HepG2 (cell line): ENCODE results near the gene HCRTR1. TPM values are rescaled to one million over a fixed set of nuclear protein-coding genes. Genes with fewer than 3 reads are reported as not detected.

Source experiments
- ATAC-seq: fragments of 200-7000 bp; cut with Tn5 transposase; 3 replicates; pipeline ENCODE4 v1.9.1; 2020; ENCODE audit warnings: mild to moderate bottlenecking, moderate library complexity
- BruUV-seq: library from RNA; stranded (reverse); fragments of 400-500 nt; replicated peaks from 2 replicates; lab custom pipeline; 2021; lab: Mats Ljungman, UMichigan
- CTCF ChIA-PET: fragments of 300-600 bp; formaldehyde crosslinking; extraction: SDS; loops from one replicate; lab custom pipeline; 2021; ENCODE audit warnings: low total read pairs, inconsistent platforms, low intra/inter-chr PET ratio; lab: Yijun Ruan, JAX
- POLR2A ChIA-PET: fragments of 350-600 bp; sonication (Branson Sonifier 250); formaldehyde crosslinking; loops from one replicate; lab custom pipeline; 2020; ENCODE audit warnings: antibody characterized with exemption, inconsistent platforms; lab: Yijun Ruan, JAX
- DNase-seq: peaks from one replicate; pipeline ENCODE4 v3.0.0-alpha.2; 2015; ENCODE audit warnings: low spot score
- FAIRE-seq: peaks from 3 replicates; lab custom pipeline; 2011; peaks lifted over from hg19 to GRCh38; lab: Jason Lieb, UNC
- H2AFZ ChIP-seq: one replicate; pipeline ENCODE4 v1.6.1; 2011; ENCODE audit warnings: low read length, inconsistent platforms
- H3K27ac ChIP-seq: fragments of 300-600 bp; 3 replicates; pipeline ENCODE4 v1.8.0; 2011; ENCODE audit warnings: mixed run types, mild to moderate bottlenecking, mixed read lengths, low read length, inconsistent platforms; ENCODE audit not compliant: insufficient read depth; ENCODE audit errors: extremely low read length
- H3K27me3 ChIP-seq, 2 experiments: fragments of 200-600 bp in 1 of 2; 2 replicates in 1 of 2; 3 replicates in 1 of 2; pipeline versions ENCODE4 v1.6.0 to v1.8.0; 2011; ENCODE audit warnings: low read length in 2 of 2, mild to moderate bottlenecking in 2 of 2, moderate library complexity in 2 of 2, inconsistent platforms in 1 of 2; ENCODE audit not compliant: insufficient read depth in 2 of 2, control insufficient read depth in 1 of 2
- H3K36me3 ChIP-seq, 2 experiments: fragments of 200-600 bp in 1 of 2; replicated peaks in 1 of 2; 2 replicates in 1 of 2; 3 replicates in 1 of 2; pipeline versions ENCODE4 v1.5.1 to v1.8.0; 2011; ENCODE audit warnings: low read length in 2 of 2, inconsistent platforms in 1 of 2; ENCODE audit not compliant: insufficient read depth in 2 of 2, control insufficient read depth in 1 of 2
- H3K4me1 ChIP-seq: 2 replicates; pipeline ENCODE4 v1.5.1; 2012; ENCODE audit warnings: low read length, inconsistent platforms; ENCODE audit not compliant: insufficient read depth
- H3K4me2 ChIP-seq: 2 replicates; pipeline ENCODE4 v1.6.0; 2011; ENCODE audit warnings: low read depth, low read length, inconsistent platforms
- H3K4me3 ChIP-seq, 3 experiments: fragments of 200-600 bp in 1 of 3; sonication (generic), shearing (Covaris generic) in 1 of 3; replicated peaks in 1 of 3; 2 replicates each; pipeline ENCODE4 v1.5.1; 2011 to 2016; ENCODE audit warnings: low read length in 3 of 3, inconsistent platforms in 2 of 3, low read depth in 2 of 3, mild to moderate bottlenecking in 2 of 3, control low read depth in 1 of 3, mixed read lengths in 1 of 3; ENCODE audit not compliant: insufficient read depth in 1 of 3
- H3K79me2 ChIP-seq: one replicate; pipeline ENCODE4 v1.6.1; 2011; ENCODE audit warnings: low read length, inconsistent platforms; ENCODE audit not compliant: insufficient read depth
- H3K9ac ChIP-seq: 2 replicates; pipeline ENCODE4 v1.6.0; 2011; ENCODE audit warnings: mild to moderate bottlenecking, low read depth, low read length, inconsistent platforms; ENCODE audit not compliant: insufficient read depth
- H3K9me3 ChIP-seq: 2 replicates; pipeline ENCODE4 v1.5.1; 2012; ENCODE audit warnings: mild to moderate bottlenecking, low read length
- H4K20me1 ChIP-seq: 2 replicates; pipeline ENCODE4 v1.6.0; 2011; ENCODE audit warnings: inconsistent platforms, mild to moderate bottlenecking, low read length, moderate library complexity; ENCODE audit not compliant: insufficient read depth
- CEBPB ChIP-seq: IDR thresholded peaks from 2 replicates; pipeline ENCODE4 v1.6.1; 2011; ENCODE audit warnings: low read depth, low read length, improper control_type of control experiment, borderline replicate concordance
- CREB3 ChIP-seq: sonication (generic); formaldehyde crosslinking; IDR thresholded peaks from 2 replicates; pipeline ENCODE4 v1.5.0; 2020; ENCODE audit warnings: missing genetic modification reagents
- E2F1 ChIP-seq: sonication (generic); formaldehyde crosslinking; IDR thresholded peaks from 2 replicates; pipeline ENCODE4 v1.5.0; 2020; ENCODE audit warnings: missing genetic modification reagents
- FOXP4 ChIP-seq: sonication (generic); formaldehyde crosslinking; IDR thresholded peaks from 2 replicates; pipeline ENCODE4 v1.4.0; 2020; ENCODE audit warnings: missing genetic modification reagents
- MAFK ChIP-seq, 2 experiments: IDR thresholded peaks in 1 of 2; conservative IDR thresholded peaks in 1 of 2; 2 replicates each; pipeline ENCODE4 v1.6.1; 2011; ENCODE audit warnings: improper control_type of control experiment in 2 of 2, low read length in 2 of 2
- PAX8 ChIP-seq: sonication (generic); formaldehyde crosslinking; IDR thresholded peaks from 2 replicates; pipeline ENCODE4 v1.8.0; 2022; ENCODE audit warnings: mild to moderate bottlenecking, missing genetic modification reagents, borderline replicate concordance
- RARA ChIP-seq: IDR thresholded peaks from 2 replicates; pipeline ENCODE4 v1.6.1; 2016; ENCODE audit warnings: missing genetic modification reagents, missing compliant biosample characterization
- SMYD3 ChIP-seq: sonication (generic); formaldehyde crosslinking; IDR thresholded peaks from 2 replicates; pipeline ENCODE4 v1.8.1; 2023; ENCODE audit warnings: mild to moderate bottlenecking, missing genetic modification reagents
- SNAPC2 ChIP-seq: sonication (generic); formaldehyde crosslinking; IDR thresholded peaks from 2 replicates; pipeline ENCODE4 v1.8.1; 2022; ENCODE audit warnings: mild to moderate bottlenecking, missing genetic modification reagents
- SRSF1 ChIP-seq: fragments of 200-400 bp; formaldehyde crosslinking; optimal IDR thresholded peaks from 2 replicates; pipeline ENCODE3; 2017; ENCODE audit warnings: mild to moderate bottlenecking, low read depth, low read length, moderate library complexity
- TFE3 ChIP-seq: IDR thresholded peaks from 2 replicates; pipeline ENCODE4 v1.6.1; 2016
- ZBTB49 ChIP-seq: sonication (generic); formaldehyde crosslinking; IDR thresholded peaks from 2 replicates; pipeline ENCODE4 v1.4.0; 2020; ENCODE audit warnings: missing genetic modification reagents, borderline replicate concordance
- ZNF484 ChIP-seq: sonication (generic); formaldehyde crosslinking; IDR thresholded peaks from 2 replicates; pipeline ENCODE4 v1.5.1; 2020; ENCODE audit warnings: mild to moderate bottlenecking, low read depth, missing genetic modification reagents, borderline replicate concordance
- ZNF569 ChIP-seq: sonication (generic); formaldehyde crosslinking; IDR thresholded peaks from 2 replicates; pipeline ENCODE4 v1.5.0; 2020; ENCODE audit warnings: mild to moderate bottlenecking, missing genetic modification reagents, moderate library complexity, borderline replicate concordance
- ZNF841 ChIP-seq: sonication (generic); formaldehyde crosslinking; IDR thresholded peaks from 2 replicates; pipeline ENCODE4 v1.8.1; 2023; ENCODE audit warnings: missing genetic modification reagents, borderline replicate concordance
- ZNF879 ChIP-seq: sonication (generic); formaldehyde crosslinking; IDR thresholded peaks from 2 replicates; pipeline ENCODE4 v1.8.1; 2023; ENCODE audit warnings: missing genetic modification reagents
- WGBS: methylation state at CpG from one replicate; pipeline ENCODE4 v1.1.6; 2017; ENCODE audit warnings: low lambda C conversion rate; 5-methylcytosine and 5-hydroxymethylcytosine counted together
- in situ Hi-C: cut with HindIII; loops from 2 replicates; pipeline ENCODE4 v1.10.0; 2017; ENCODE audit warnings: low pct_unique_long_range_greater_than_20kb; ENCODE audit not compliant: extremely low pct_ligation_motif_present
- intact Hi-C: fragments of 100-400 bp; cut with micrococcal nuclease; formaldehyde crosslinking; loops from one replicate; pipeline ENCODE4 v1.10.0; 2022; ENCODE audit not compliant: unreplicated experiment
- polyA plus RNA-seq, 8 experiments: library from polyadenylated mRNA; depleted of rRNA in 3 of 8; stranded (reverse) in 7 of 8; unstranded in 1 of 8; fragments of >200 nt; fragmentation: Illumina TruSeq in 4 of 8; extraction: Trizol in 4 of 8; gene quantifications; 2 replicates each; pipeline versions ENCODE4 v1.2.1 to v1.2.3, GENCODE V29; 2011 to 2016; ENCODE audit warnings: low read depth in 4 of 8, missing spikeins in 1 of 8, mixed read lengths in 1 of 8; ENCODE audit not compliant: insufficient read depth in 1 of 8
- total RNA-seq, 5 experiments: library from RNA; depleted of rRNA; stranded (reverse); fragments of >200 nt; fragmentation: Illumina TruSeq; extraction: Trizol; gene quantifications; 2 replicates each; pipeline ENCODE4 v1.2.3, GENCODE V29; 2016; ENCODE audit warnings: low read depth in 1 of 5

The HCRTR1 gene
- total and polyA plus RNA-seq, 2 of the 13 experiments (the other 11 are each of a cell fraction or from before 2014, with no cell fraction given) = not detected

- CTCF ChIA-PET = no interaction called here
- TF ChIP-seq ZNF879 = no peak
- no peak for TF ChIP-seq MAFK (conservative IDR thresholded peaks at IDR 0.05 in 1 of 2, IDR thresholded peaks at IDR 0.05 in 1 of 2; ENCODE audit: low read length in 2 of 2)
- TF ChIP-seq PAX8 (CRISPR knock-in tag) = no peak
- no peak for TF ChIP-seq ZNF569 (CRISPR knock-in tag)
- no peak for TF ChIP-seq RARA
- TF ChIP-seq ZNF841 (CRISPR knock-in tag) = no peak
- TF ChIP-seq CEBPB = no peak
- TF ChIP-seq FOXP4 (CRISPR knock-in tag) = no peak
- no peak for TF ChIP-seq E2F1 (CRISPR knock-in tag)
- no peak for TF ChIP-seq TFE3
- no peak for TF ChIP-seq SMYD3 (CRISPR knock-in tag)
- no peak for TF ChIP-seq SRSF1
- TF ChIP-seq SNAPC2 = no peak
- no peak for TF ChIP-seq ZBTB49 (CRISPR knock-in tag)
- TF ChIP-seq ZNF484 (CRISPR knock-in tag) = no peak
- no peak for TF ChIP-seq CREB3
These were observed 31.3 kb downstream of the HCRTR1 start for GRCh38 chr1:31648641-31649357.

More at GRCh38 chr1:31648641-31649357, 31.3 kb downstream of the HCRTR1 start:
- intact Hi-C loops (no loop called here), in situ Hi-C loops (no loop called here)
- no peak for DNase-seq
- Histone ChIP-seq H3K4me1 (peaks cover 54% of the 10 kb centered on the region), H3K4me3 (no peak overlapping the region), H3K9me3 (no peaks in the 10 kb centered on the region), H3K79me2 (peaks cover 6% of the 10 kb centered on the region), H3K27ac (no peak overlapping the region), H3K4me2 (peak overlapping the region; percentile 20; the same call in 1 of the 2 replicates), H3K9ac (no peak overlapping the region), H3K27me3 (no peaks in the 10 kb centered on the region; a peak in 1 of 5 replicates), H2AFZ (no peak overlapping the region), H3K36me3 (no peaks in the 10 kb centered on the region), H4K20me1 (no peaks in the 10 kb centered on the region)
- FAIRE-seq = no peak
- no TSS peak for BruUV-seq
- WGBS = 71% methylated on average over 9 of the region's 9 CpGs
- no peak for ATAC-seq
- POLR2A ChIA-PET = interaction anchor here (0.7 to 0.8 kb wide), 3 partner anchors 55 to 494 kb away, joined by 3 to 6 read pairs (median 4); partner anchors contain the start of gene COL16A1
